ENCODE data around the gene HUS1.
"Not testable (repeated sequence)": the region's sequence is repeated elsewhere in the genome, so short reads cannot be mapped to it uniquely, and the experiment has no call there.

HUS1 gene

GRCh38 chr7:47945261-47946015, 34.0 kb downstream of the HUS1 start:
- Histone ChIP-seq H3K4me1 (ENCODE audit: control insufficient read depth, insufficient read depth, low read length) (peaks cover 22% of the 10 kb centered on the region), H3K27ac (ENCODE audit: low read depth, low read length) (no peak overlapping the region), H3K36me3 (ENCODE audit: control insufficient read depth, insufficient read depth, low read length) (no peaks in the 10 kb centered on the region)

GRCh38 chr7:47944536-47945260, 34.7 kb downstream of the HUS1 start:
- peaks cover 18% of the 10 kb centered on the region for H3K4me1 ChIP-seq (ENCODE audit: control insufficient read depth, insufficient read depth, low read length)
- H3K4me3 ChIP-seq (ENCODE audit: low read depth, low read length), result no peak overlapping the region
- H3K9me3 ChIP-seq (ENCODE audit: control insufficient read depth, insufficient read depth, low read depth, low read length), result no peaks in the 10 kb centered on the region
- no peaks in the 10 kb centered on the region for H3K27me3 ChIP-seq (ENCODE audit: control insufficient read depth, insufficient read depth, low read length)
- no peak overlapping the region for H3K9ac ChIP-seq (ENCODE audit: low read length)
- H3K36me3 ChIP-seq (ENCODE audit: control insufficient read depth, insufficient read depth, low read length), result no peaks in the 10 kb centered on the region
- H3K27ac ChIP-seq (ENCODE audit: low read depth, low read length), result no peak overlapping the region

More at GRCh38 chr7:47945261-47946015, 34.0 kb downstream of the HUS1 start:
- no peaks in the 10 kb centered on the region for H3K9me3 ChIP-seq (ENCODE audit: control insufficient read depth, insufficient read depth, low read depth, low read length)
- H3K9ac ChIP-seq (ENCODE audit: low read length), result no peak overlapping the region
- H3K4me3 ChIP-seq (ENCODE audit: low read depth, low read length), result no peak overlapping the region
- no peaks in the 10 kb centered on the region for H3K27me3 ChIP-seq (ENCODE audit: control insufficient read depth, insufficient read depth, low read length)

- Histone ChIP-seq H3K27ac (ENCODE audit: low read depth, low read length) (no peak overlapping the region), H3K4me3 (ENCODE audit: low read depth, low read length) (no peak overlapping the region), H3K4me1 (ENCODE audit: control insufficient read depth, insufficient read depth, low read length) (peaks cover 17% of the 10 kb centered on the region), H3K9me3 (ENCODE audit: control insufficient read depth, insufficient read depth, low read depth, low read length) (no peaks in the 10 kb centered on the region), H3K9ac (ENCODE audit: low read length) (no peak overlapping the region), H3K27me3 (ENCODE audit: control insufficient read depth, insufficient read depth, low read length) (no peaks in the 10 kb centered on the region), H3K36me3 (ENCODE audit: control insufficient read depth, insufficient read depth, low read length) (no peaks in the 10 kb centered on the region)
Measured at GRCh38 chr7:47943676-47944474, 35.5 kb downstream of the HUS1 start.

- H3K4me3 ChIP-seq (ENCODE audit: low read depth, low read length); H3K27me3 ChIP-seq (ENCODE audit: control insufficient read depth, insufficient read depth, low read length); H3K36me3 ChIP-seq (ENCODE audit: control insufficient read depth, insufficient read depth, low read length); H3K27ac ChIP-seq (ENCODE audit: low read depth, low read length); H3K9me3 ChIP-seq (ENCODE audit: control insufficient read depth, insufficient read depth, low read depth, low read length); H3K9ac ChIP-seq (ENCODE audit: low read length): not testable (repeated sequence)
- H3K4me1 ChIP-seq (ENCODE audit: control insufficient read depth, insufficient read depth, low read length), result peaks cover 17% of the 10 kb centered on the region
Measured at GRCh38 chr7:47942651-47943050, 36.8 kb downstream of the HUS1 start.

- no peak overlapping the region for H3K4me3 ChIP-seq (ENCODE audit: low read depth, low read length)
- peaks cover 20% of the 10 kb centered on the region for H3K4me1 ChIP-seq (ENCODE audit: control insufficient read depth, insufficient read depth, low read length)
- no peaks in the 10 kb centered on the region for H3K27me3 ChIP-seq (ENCODE audit: control insufficient read depth, insufficient read depth, low read length)
- H3K27ac ChIP-seq (ENCODE audit: low read depth, low read length), result no peak overlapping the region
- H3K9ac ChIP-seq (ENCODE audit: low read length), result no peak overlapping the region
- no peaks in the 10 kb centered on the region for H3K36me3 ChIP-seq (ENCODE audit: control insufficient read depth, insufficient read depth, low read length)
- H3K9me3 ChIP-seq (ENCODE audit: control insufficient read depth, insufficient read depth, low read depth, low read length), result no peaks in the 10 kb centered on the region
Measured at GRCh38 chr7:47942132-47942531, 37.3 kb downstream of the HUS1 start.

GRCh38 chr7:47941136-47941844, 38.1 kb downstream of the HUS1 start:
- H3K9ac ChIP-seq (ENCODE audit: low read length), result no peak overlapping the region

GRCh38 chr7:47940088-47941013, 39.1 kb downstream of the HUS1 start:
- Histone ChIP-seq H3K9me3 (ENCODE audit: control insufficient read depth, insufficient read depth, low read depth, low read length) (no peaks in the 10 kb centered on the region), H3K27ac (ENCODE audit: low read depth, low read length) (no peak overlapping the region), H3K4me3 (ENCODE audit: low read depth, low read length) (no peak overlapping the region), H3K4me1 (ENCODE audit: control insufficient read depth, insufficient read depth, low read length) (peaks cover 28% of the 10 kb centered on the region), H3K27me3 (ENCODE audit: control insufficient read depth, insufficient read depth, low read length) (no peaks in the 10 kb centered on the region), H3K9ac (ENCODE audit: low read length) (no peak overlapping the region), H3K36me3 (ENCODE audit: control insufficient read depth, insufficient read depth, low read length) (no peaks in the 10 kb centered on the region)

More at GRCh38 chr7:47941136-47941844, 38.1 kb downstream of the HUS1 start:
- H3K27me3 ChIP-seq (ENCODE audit: control insufficient read depth, insufficient read depth, low read length), result no peaks in the 10 kb centered on the region
- no peak overlapping the region; the same call in 1 of the 2 replicates for H3K27ac ChIP-seq (ENCODE audit: low read depth, low read length)
- H3K36me3 ChIP-seq (ENCODE audit: control insufficient read depth, insufficient read depth, low read length), result no peaks in the 10 kb centered on the region
- no peak overlapping the region for H3K4me3 ChIP-seq (ENCODE audit: low read depth, low read length)
- H3K4me1 ChIP-seq (ENCODE audit: control insufficient read depth, insufficient read depth, low read length), result peaks cover 27% of the 10 kb centered on the region
- H3K9me3 ChIP-seq (ENCODE audit: control insufficient read depth, insufficient read depth, low read depth, low read length), result no peaks in the 10 kb centered on the region

GRCh38 chr7:47939425-47940036, 39.9 kb downstream of the HUS1 start:
- H3K27me3 ChIP-seq (ENCODE audit: control insufficient read depth, insufficient read depth, low read length), result no peaks in the 10 kb centered on the region
- peaks cover 28% of the 10 kb centered on the region for H3K4me1 ChIP-seq (ENCODE audit: control insufficient read depth, insufficient read depth, low read length)
- no peak overlapping the region for H3K27ac ChIP-seq (ENCODE audit: low read depth, low read length)
- no peaks in the 10 kb centered on the region for H3K36me3 ChIP-seq (ENCODE audit: control insufficient read depth, insufficient read depth, low read length)
- no peak overlapping the region for H3K9ac ChIP-seq (ENCODE audit: low read length)
- H3K4me3 ChIP-seq (ENCODE audit: low read depth, low read length), result no peak overlapping the region
- H3K9me3 ChIP-seq (ENCODE audit: control insufficient read depth, insufficient read depth, low read depth, low read length), result no peaks in the 10 kb centered on the region

GRCh38 chr7:47938574-47939165, 40.7 kb downstream of the HUS1 start:
- Histone ChIP-seq H3K9ac (ENCODE audit: low read length) (no peak overlapping the region), H3K4me1 (ENCODE audit: control insufficient read depth, insufficient read depth, low read length) (peaks cover 28% of the 10 kb centered on the region), H3K9me3 (ENCODE audit: control insufficient read depth, insufficient read depth, low read depth, low read length) (no peaks in the 10 kb centered on the region), H3K27me3 (ENCODE audit: control insufficient read depth, insufficient read depth, low read length) (no peaks in the 10 kb centered on the region), H3K36me3 (ENCODE audit: control insufficient read depth, insufficient read depth, low read length) (no peaks in the 10 kb centered on the region), H3K27ac (ENCODE audit: low read depth, low read length) (no peak overlapping the region), H3K4me3 (ENCODE audit: low read depth, low read length) (no peak overlapping the region)
